SJSA1 (cell line): ENCODE measurements around the gene SOX3. TPM values are rescaled to one million over a fixed set of nuclear protein-coding genes. Genes with fewer than 3 reads are reported as not detected.

Experiments
- DNase-seq, 2 experiments: peaks; one replicate each; pipeline ENCODE4 v3.0.0-alpha.2; 2015 to 2020; ENCODE audit warnings: low spot score in 2 of 2, low read depth in 1 of 2
- H3K27ac ChIP-seq: fragments of 250-450 bp; sonication (Bioruptor Pico); 2 replicates; pipeline ENCODE4 v1.5.1; 2020; ENCODE audit warnings: mild to moderate bottlenecking, moderate library complexity
- H3K27me3 ChIP-seq: fragments of 250-450 bp; sonication (Bioruptor Pico); replicated peaks from 2 replicates; pipeline ENCODE4 v1.5.1; 2020; ENCODE audit warnings: mild to moderate bottlenecking, moderate library complexity
- H3K36me3 ChIP-seq: fragments of 250-450 bp; sonication (Bioruptor Pico); 2 replicates; pipeline ENCODE4 v1.5.1; 2020; ENCODE audit warnings: mild to moderate bottlenecking
- H3K4me1 ChIP-seq: fragments of 250-450 bp; sonication (Bioruptor Pico); replicated peaks from 2 replicates; pipeline ENCODE4 v1.6.1; 2021; ENCODE audit warnings: mild to moderate bottlenecking
- H3K4me3 ChIP-seq: fragments of 250-450 bp; sonication (Bioruptor Pico); 2 replicates; pipeline ENCODE4 v1.5.1; 2020; ENCODE audit warnings: mild to moderate bottlenecking
- H3K9me3 ChIP-seq: fragments of 250-450 bp; sonication (Bioruptor Pico); replicated peaks from 2 replicates; pipeline ENCODE4 v1.5.1; 2020; ENCODE audit warnings: mild to moderate bottlenecking
- total RNA-seq: library from RNA; depleted of rRNA; stranded (reverse); fragments of >200 nt; shearing (Covaris generic); gene quantifications from 2 replicates; pipeline ENCODE4 v1.2.3, GENCODE V29; 2014

The SOX3 gene
- total RNA-seq, 1 experiment from 2014 or later = not detected

DNA sequence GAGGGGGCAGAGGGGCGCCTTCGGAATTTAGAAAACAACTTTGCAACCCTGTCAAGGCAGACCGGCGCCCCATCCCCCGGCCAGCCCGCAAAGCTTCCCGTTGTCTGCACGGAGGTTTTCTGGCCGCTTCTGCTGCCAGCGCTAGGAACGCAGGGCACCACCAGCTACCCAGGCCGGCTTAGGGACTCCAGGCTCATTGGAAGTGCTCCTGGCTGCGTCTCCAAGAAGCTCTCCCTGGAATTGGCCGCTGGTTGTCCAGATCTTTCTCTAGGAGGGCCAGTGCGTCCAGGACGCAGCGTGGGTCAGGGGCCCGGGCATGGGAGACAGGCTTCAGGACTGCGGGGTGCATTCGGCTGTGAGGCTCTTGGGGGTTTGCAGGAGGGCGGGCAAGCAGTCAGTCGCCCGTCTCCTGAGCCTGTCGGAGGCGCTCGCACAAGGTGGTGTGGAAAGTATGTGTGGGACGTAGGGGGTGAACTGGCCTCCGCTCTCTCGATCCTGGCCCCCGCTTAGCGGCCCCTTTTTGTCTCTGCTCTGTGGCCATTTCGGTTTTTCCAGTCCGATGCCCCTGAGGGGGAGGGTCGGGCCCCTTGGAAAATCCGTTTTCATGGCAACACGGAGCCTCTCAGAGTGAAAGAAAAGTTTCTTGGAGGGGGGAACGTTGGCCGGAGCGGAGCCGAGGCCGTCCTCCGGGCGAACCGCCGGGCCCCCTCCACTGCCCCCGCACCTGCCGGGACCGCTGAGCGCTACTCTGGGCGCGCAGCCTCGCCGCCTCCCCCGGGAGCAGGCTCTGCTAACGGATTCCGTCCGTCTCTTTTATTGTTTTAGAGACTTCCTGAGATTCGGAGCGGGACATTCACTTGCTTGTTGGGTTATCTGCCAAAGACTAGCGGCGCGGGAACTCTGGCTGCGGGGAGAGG is 810 bp upstream of the SOX3 start:
- Histone ChIP-seq H3K9me3 (no peaks in the 10 kb centered on the region), H3K27me3 (peaks cover 8% of the 10 kb centered on the region), H3K27ac (no peak overlapping the region), H3K4me1 (peaks cover 6% of the 10 kb centered on the region; the same call in 1 of the 2 replicates), H3K4me3 (no peak overlapping the region), H3K36me3 (no peaks in the 10 kb centered on the region)
- no peak for DNase-seq

DNA sequence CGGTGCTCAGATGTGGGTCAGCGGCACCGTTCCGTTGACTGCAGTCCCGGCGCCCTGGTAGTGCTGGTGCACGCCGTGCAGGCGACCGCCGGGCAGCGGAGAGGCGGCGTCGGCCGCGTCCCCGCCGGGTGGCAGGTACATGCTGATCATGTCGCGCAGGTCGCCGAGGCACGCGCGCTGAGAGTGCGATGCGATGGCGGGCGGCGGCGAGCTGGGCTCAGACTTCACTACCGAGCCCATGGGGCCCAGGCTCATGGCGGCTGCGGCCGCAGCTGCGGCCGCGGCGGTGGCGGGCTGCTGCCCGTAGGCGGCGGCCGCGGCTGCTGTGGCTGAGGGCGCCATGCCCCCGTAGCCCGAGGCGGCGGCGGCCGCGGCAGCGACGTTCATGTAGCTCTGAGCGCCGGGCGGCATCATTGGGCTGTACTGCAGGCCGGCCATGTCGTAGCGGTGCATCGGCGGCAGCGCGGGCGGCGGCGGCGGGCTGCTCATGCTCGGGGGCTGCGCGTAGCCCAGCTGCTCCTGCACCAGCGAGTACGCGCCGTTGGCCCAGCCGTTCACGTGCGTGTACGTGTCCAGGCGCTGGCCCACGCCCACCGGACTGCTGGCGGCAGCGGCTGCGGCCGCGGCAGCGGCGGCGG is 1.0 kb downstream of the SOX3 start:
- peak overlapping the region; percentile 31 for H3K4me3 ChIP-seq
- H3K36me3 ChIP-seq = no peaks in the 10 kb centered on the region
- DNase-seq = peak in 1 of 2 experiments; percentile 20
- no peak overlapping the region for H3K27ac ChIP-seq
- H3K27me3 ChIP-seq = peaks cover 8% of the 10 kb centered on the region
- peaks cover 6% of the 10 kb centered on the region; the same call in 1 of the 2 replicates for H3K4me1 ChIP-seq
- H3K9me3 ChIP-seq = no peaks in the 10 kb centered on the region

DNA sequence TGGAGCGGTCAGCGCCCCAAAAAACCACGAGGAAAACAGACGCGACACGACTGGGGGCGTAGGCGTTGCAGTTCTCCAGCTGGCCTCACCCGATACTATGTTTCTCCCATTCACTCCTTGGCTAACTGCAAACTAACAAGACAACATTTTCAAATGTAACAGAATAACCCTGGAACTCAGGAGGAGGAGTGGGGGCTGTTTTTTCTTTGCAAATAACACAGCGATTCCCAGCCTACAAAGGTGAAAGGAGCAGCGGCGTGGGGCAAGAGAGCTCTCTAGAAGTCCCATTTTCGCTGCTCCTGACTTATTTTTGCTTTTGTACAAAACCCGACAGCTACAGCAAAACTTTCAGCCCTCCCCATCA is 1.6 kb downstream of the SOX3 start:
- H3K9me3 ChIP-seq = no peaks in the 10 kb centered on the region
- H3K27me3 ChIP-seq = peaks cover 8% of the 10 kb centered on the region
- peaks cover 6% of the 10 kb centered on the region; the same call in 1 of the 2 replicates for H3K4me1 ChIP-seq
- H3K36me3 ChIP-seq = no peaks in the 10 kb centered on the region
- DNase-seq = no peak
- no peak overlapping the region for H3K4me3 ChIP-seq
- no peak overlapping the region for H3K27ac ChIP-seq

DNA sequence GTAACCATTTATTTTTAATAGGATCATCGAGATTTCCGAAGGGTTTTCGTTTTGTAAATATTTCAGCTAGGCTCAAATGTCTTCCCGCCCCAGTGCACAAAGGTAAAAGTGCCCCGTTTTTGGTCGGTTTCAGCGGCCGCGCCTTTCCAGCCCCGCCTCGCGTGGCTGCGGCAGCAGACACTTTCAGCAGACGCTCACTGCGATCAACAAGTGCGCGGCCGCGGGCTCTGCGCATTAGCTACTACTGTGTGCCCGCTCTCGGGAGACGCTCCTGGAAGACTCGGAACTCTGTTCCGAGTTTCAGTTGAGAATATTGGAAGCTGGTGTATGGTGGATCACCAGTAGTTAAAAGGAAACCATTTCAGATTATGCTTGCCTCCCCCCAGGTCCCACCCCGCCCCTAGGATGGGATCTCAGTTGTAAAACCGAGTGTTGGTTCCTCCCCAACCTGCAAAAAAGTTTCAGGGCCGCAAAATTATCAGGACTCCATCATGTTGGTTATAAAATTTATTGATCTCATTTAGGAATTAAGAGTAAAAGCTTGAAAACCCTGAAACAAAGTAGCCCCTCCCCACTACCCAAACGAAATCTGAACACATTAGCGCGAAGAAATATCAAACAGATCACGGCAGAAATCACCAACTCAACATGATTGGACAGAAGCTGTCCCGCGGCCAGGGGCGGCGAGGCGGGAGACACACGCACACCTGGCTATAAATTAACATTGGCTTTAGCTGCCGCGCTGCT is 2.2 kb downstream of the SOX3 start:
- Histone ChIP-seq H3K4me1 (peaks cover 6% of the 10 kb centered on the region; the same call in 1 of the 2 replicates), H3K27me3 (peaks cover 8% of the 10 kb centered on the region), H3K4me3 (no peak overlapping the region), H3K36me3 (no peaks in the 10 kb centered on the region), H3K9me3 (no peaks in the 10 kb centered on the region), H3K27ac (no peak overlapping the region)
- no peak for DNase-seq

DNA sequence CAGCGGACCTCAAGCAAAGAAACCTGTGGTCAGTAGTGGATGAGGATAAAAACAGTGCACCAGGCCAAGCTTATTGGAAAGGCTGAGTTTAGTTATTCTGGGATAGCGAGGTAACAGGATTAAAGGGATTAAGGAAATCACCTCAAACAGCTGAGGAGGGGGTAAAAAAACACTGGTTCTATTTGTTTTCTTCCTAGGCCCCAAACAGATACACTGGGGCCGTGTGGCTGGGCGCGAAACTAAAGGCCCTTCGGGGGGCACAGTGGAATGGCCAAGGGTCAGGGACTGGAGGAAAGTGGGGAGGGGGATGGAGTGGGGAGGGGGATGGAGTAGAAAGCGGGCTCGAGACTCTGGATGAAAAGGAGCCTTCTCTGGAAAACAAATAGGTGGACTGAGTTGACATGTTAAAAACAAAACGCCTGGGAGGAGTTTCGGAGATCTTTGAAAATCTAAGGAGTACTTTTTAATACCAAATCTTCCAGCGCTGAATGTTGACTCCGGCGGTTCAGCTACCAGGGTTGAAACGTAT is 2.9 kb downstream of the SOX3 start:
- no peak for DNase-seq
- H3K9me3 ChIP-seq = no peaks in the 10 kb centered on the region
- H3K27ac ChIP-seq = no peak overlapping the region
- no peak overlapping the region for H3K4me3 ChIP-seq
- H3K4me1 ChIP-seq = peaks cover 6% of the 10 kb centered on the region; the same call in 1 of the 2 replicates
- peaks cover 8% of the 10 kb centered on the region for H3K27me3 ChIP-seq
- H3K36me3 ChIP-seq = no peaks in the 10 kb centered on the region

DNA sequence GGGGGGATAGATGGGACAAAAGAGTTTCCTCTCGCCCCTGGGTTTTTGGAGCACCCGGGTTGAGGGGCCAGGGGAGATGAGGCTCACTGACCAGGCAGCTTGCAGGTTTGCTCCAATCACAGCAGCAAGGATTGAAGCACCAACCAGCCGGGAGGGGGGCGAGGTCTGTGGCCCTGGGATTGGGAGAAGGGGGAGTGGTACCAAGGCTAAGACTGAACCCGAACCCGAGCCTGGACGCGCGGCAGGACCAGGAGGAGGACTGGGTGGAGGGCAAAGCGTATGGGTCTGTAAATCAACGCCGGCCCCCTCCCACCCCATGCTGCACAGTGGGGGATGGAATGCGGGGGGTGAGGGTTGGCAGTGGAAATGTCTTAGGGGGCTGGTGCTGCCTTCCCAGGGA is 3.5 kb downstream of the SOX3 start:
- Histone ChIP-seq H3K27me3 (peaks cover 8% of the 10 kb centered on the region), H3K36me3 (no peaks in the 10 kb centered on the region), H3K27ac (no peak overlapping the region), H3K4me1 (peaks cover 6% of the 10 kb centered on the region; the same call in 1 of the 2 replicates), H3K4me3 (no peak overlapping the region), H3K9me3 (no peaks in the 10 kb centered on the region)
- no peak for DNase-seq

DNA sequence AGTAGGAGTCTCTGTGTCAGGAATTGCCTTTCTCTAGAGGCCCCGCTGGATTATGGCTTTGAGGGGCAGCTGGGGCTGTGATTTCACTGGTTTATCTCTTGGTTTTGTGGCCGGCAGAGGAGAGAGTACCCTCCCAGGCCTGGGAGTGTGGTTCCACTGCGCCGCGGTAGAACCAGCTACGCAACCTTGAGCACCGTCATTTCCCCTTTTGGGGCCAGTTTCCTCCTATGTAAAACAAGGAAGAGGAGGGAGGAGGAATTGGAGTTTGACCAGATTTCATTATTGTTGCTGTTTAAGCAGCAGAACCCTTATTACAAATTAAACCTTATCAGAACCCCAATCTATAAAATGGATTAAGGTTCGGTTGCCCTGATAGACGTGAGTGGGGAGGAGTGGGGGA is 4.4 kb downstream of the SOX3 start:
- no peaks in the 10 kb centered on the region for H3K36me3 ChIP-seq
- no peak overlapping the region for H3K27ac ChIP-seq
- no peak overlapping the region for H3K4me3 ChIP-seq
- H3K4me1 ChIP-seq = peaks cover 6% of the 10 kb centered on the region; the same call in 1 of the 2 replicates
- H3K9me3 ChIP-seq = no peaks in the 10 kb centered on the region
- peaks cover 8% of the 10 kb centered on the region; the same call in 1 of the 2 replicates for H3K27me3 ChIP-seq
- DNase-seq = no peak

DNA sequence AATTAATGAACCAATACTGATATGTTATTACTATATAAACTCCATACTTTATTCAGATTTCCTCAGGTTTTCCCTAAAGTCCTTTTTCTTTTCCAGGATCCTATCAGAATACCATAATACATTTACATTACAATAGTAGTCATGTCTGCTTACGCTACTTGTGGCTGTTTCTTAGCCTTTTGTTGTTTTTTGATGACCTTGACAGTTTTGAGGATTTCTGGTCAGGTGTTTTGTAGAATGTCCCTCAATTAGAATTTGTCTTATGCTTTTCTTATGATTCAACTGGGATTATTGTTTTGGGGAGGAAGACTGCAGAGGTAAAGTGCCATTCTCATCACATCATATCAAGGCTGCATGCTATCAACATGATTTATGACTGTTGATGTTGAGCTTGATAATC is 9.1 kb downstream of the SOX3 start:
- Histone ChIP-seq H3K36me3 (no peaks in the 10 kb centered on the region), H3K4me1 (no peaks in the 10 kb centered on the region), H3K27me3 (no peaks in the 10 kb centered on the region), H3K9me3 (no peaks in the 10 kb centered on the region), H3K4me3 (no peak overlapping the region), H3K27ac (no peak overlapping the region)
- no peak for DNase-seq

DNA sequence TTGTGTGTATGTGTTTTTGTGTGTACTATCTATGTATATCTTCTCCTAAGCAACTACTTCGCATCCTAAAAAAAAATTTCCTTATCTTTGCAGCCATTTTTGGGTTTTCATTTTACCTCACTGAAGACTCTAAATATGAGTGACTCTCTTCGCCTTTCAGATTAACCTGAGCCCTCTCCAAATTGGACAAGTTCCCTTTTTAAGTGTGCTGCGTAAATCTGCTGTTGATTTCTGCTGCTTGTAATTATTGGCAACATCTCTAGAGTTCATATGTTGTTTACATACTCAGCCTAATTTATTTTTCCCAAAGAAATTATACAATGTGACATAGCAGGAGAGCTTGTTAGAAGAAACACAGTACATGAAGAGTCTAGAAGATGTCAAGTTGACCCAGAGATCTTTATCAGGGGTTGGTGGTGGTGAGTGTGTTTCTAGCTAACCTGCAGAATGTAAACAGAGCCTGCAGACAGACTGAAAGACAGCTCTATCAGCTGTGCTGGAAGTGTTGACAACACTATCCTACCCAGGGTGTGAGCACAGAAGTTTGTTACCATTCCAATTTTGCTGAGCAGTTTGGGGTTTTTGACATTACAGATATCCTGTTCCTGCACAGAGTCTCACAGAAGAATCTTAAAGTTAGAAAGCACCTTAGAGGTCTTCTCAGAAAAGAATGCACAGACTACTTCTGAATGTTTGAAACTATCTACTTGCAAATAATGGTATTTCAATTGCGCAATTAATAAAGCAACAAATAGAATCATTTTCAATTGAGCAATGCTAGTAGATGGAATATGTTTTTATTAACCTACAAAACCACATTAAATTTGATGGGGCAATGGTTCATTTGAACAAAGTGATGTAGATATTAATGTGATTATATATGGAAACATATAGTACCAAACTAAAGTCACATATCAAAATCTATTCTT is 12.5 kb downstream of the SOX3 start:
- Histone ChIP-seq H3K9me3 (no peaks in the 10 kb centered on the region), H3K4me3 (no peak overlapping the region), H3K36me3 (no peaks in the 10 kb centered on the region), H3K27ac (no peak overlapping the region), H3K27me3 (no peaks in the 10 kb centered on the region), H3K4me1 (no peaks in the 10 kb centered on the region)
- no peak for DNase-seq

DNA sequence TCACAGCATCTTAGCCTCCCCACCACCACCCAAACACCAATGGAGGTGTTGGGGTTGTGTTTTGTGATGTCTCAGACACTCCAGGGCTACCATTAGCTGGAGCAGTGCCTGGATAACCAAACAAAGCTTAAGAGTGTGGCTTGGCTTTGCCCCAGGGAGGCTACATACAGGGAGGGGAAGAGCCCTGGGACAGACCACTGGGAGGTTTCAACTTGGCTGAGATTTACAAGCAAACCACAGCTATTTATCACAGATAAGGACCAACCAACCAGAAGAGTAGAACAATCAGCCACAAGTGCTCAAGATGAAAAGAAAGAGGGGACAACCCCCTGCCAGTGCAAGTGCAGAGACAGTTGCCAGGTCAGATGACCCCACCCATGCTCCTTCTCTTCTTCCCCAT is 24.1 kb downstream of the SOX3 start:
- H3K4me3 ChIP-seq = no peak overlapping the region
- no peaks in the 10 kb centered on the region for H3K4me1 ChIP-seq
- H3K36me3 ChIP-seq = no peaks in the 10 kb centered on the region
- DNase-seq = no peak
- H3K27ac ChIP-seq = no peak overlapping the region
- H3K27me3 ChIP-seq = no peaks in the 10 kb centered on the region
- no peaks in the 10 kb centered on the region for H3K9me3 ChIP-seq

DNA sequence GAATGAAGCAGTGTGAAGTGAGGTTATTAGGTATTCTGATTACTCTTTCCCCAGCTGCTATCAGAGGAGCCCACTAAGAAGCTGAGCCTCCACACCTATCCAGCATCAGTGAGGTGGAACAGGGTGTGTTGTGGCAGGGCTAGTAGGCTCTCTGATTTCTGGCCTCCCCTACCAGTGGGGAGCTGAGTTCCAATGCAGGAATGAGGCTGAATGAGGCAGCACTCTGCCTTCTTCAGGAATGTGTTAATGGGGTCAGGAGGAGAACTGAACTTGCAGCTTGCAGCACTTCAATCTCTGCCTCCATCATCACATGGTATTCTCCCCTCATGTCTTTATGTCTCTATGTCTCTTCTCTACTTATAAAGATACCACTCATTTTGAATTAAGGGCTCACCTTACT is 26.9 kb downstream of the SOX3 start:
- DNase-seq = no peak

DNA sequence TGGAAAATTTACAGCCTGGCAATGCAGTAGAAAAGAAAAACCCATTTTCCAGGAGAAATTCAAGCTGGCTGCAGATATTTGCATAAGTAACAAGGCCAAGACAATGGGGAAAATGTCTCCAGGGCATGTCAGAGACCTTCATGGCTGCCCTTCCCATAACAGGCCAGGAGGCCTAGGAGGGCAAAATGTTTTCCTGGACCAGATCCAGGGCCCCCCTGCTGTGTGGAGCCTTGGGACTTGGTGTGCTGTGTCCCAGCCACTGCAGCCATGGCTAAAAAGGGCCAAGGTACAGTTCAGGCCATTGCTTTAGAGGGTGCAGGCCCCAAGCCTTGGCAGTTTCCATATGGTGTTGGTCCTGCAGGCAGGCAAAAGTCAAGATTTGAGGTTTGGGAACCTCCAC is 29.8 kb downstream of the SOX3 start:
- no peaks in the 10 kb centered on the region for H3K27me3 ChIP-seq
- no peaks in the 10 kb centered on the region for H3K4me1 ChIP-seq
- no peak for DNase-seq
- no peaks in the 10 kb centered on the region for H3K9me3 ChIP-seq
- no peak overlapping the region for H3K27ac ChIP-seq
- no peak overlapping the region for H3K4me3 ChIP-seq
- no peaks in the 10 kb centered on the region for H3K36me3 ChIP-seq

More for the DNA sequence above, 26.9 kb downstream of the SOX3 start:
- Histone ChIP-seq H3K36me3 (no peaks in the 10 kb centered on the region), H3K4me1 (no peaks in the 10 kb centered on the region), H3K27me3 (no peaks in the 10 kb centered on the region), H3K4me3 (no peak overlapping the region), H3K9me3 (no peaks in the 10 kb centered on the region), H3K27ac (no peak overlapping the region)

DNA sequence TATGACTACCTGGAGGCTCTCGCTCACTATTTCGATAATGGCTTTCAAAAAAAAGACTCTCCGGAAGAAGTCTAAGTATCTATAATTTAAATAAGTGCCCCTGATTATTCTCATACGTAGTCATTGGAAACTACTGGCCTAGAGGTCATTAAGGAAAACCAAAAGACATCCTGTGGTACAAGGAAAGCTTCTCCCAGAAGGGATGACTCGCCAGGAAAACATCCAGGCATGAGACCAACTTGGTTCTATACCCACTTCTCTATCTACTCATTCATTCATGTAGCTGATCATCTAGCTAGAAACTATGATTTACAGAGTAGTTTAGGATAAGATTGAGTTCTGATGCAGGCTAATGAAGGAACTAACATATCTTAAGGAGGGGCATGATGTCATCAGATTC is 37.7 kb downstream of the SOX3 start:
- DNase-seq = no peak

More for the DNA sequence above, 37.7 kb downstream of the SOX3 start:
- no peaks in the 10 kb centered on the region for H3K4me1 ChIP-seq
- no peak overlapping the region for H3K4me3 ChIP-seq
- no peaks in the 10 kb centered on the region for H3K9me3 ChIP-seq
- no peak overlapping the region for H3K27ac ChIP-seq
- no peaks in the 10 kb centered on the region for H3K27me3 ChIP-seq
- no peaks in the 10 kb centered on the region for H3K36me3 ChIP-seq
